Transverse colon (tissue), 4 donors: ENCODE results near the gene GSTP1.

Source experiments
- CTCF ChIP-seq, 5 experiments: fragments of 200-600 bp in 3 of 5; fragments of 450-650 bp in 2 of 5; sonication (generic) in 3 of 5; IDR thresholded peaks; 1 replicate in 2 of 5; 2 replicates in 3 of 5; pipeline ENCODE4 v1.5.1; 2016 to 2017; ENCODE audit warnings: antibody characterized with exemption in 5 of 5, inconsistent platforms in 3 of 5, mild to moderate bottlenecking in 2 of 5, moderate library complexity in 1 of 5
- EP300 ChIP-seq: sonication (generic); formaldehyde crosslinking; IDR thresholded peaks from one replicate; pipeline ENCODE4 v1.6.1; 2017; ENCODE audit warnings: antibody characterized with exemption, low read depth
- POLR2A ChIP-seq: fragments of 450-650 bp; IDR thresholded peaks from one replicate; pipeline ENCODE4 v1.6.1; 2016; ENCODE audit warnings: antibody characterized with exemption, mild to moderate bottlenecking, moderate library complexity
- POLR2AphosphoS5 ChIP-seq, 3 donors: sonication (generic); formaldehyde crosslinking; IDR thresholded peaks; one replicate each; pipeline ENCODE4 v1.6.1; 2016; ENCODE audit warnings: antibody characterized with exemption in 3 of 3

GRCh38 chr11:67564230-67564629 lies 19.4 kb upstream of the GSTP1 start:
- no peak for TF ChIP-seq CTCF (IDR thresholded peaks at IDR 0.05)
- TF ChIP-seq POLR2A = no peak
- no peak for TF ChIP-seq EP300
- TF ChIP-seq POLR2AphosphoS5 (IDR thresholded peaks at IDR 0.05) = no peak
